ENCODE measurements around the gene NECTIN1.

The NECTIN1 gene

DNA sequence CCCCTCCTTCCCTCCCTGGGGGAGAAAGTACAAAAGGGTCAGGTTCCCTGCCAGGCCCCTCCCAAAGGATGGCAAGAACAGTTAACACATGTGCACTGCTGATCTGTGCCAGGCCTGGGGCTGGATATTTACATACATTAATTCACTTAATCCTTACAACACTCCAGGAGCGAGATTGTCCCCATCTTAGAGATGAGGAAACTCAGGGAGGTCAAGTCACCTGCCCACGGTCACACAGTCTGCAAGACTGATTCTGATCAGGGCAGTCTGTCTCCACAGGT is 36.5 kb downstream of the NECTIN1 start:
- no peak for DNase-seq (ENCODE audit: low read depth in 2 of 2)

DNA sequence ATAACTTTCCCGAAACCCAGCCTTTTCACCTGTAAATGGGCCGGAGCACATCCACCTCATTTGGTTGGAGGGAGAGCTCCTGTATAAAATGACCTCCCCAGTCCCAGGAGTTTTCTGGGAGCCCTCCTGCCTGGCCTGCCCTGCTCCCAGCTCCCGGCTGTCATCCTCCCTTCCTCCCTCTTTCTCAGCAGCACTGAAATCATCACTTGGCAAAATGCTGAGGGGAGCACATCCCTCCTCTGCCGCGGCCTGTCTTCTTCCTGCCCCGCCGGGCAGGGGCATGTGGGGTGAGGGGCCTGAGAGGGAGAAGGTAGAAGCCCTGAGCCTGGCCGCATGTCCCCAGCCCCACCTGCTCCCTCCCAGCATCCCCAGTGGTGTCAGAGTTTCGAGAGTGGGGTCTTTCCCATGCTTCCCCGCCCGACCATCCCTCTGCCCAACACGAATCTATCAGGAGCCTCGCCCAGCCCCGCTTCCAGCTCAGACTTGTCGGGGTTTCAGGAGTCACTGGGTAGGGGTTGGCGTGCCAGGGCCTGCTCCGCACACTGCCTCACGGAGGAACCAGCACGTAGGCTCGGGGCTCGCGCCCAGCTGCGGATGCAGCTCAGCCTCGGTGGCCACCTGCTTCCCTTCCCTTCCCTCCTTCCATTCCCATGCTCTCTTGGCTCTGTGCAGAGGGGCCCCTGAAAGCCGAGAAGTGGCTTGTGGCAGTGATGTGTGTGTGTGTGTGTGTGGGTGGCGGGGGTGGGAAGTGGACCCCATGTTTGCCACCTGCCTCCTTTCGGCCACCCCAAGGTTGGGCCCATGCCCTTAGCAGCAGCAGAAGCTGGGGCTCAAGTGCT is 37.1 kb downstream of the NECTIN1 start:
- DNase-seq (ENCODE audit: low read depth in 2 of 2) = no peak

DNA sequence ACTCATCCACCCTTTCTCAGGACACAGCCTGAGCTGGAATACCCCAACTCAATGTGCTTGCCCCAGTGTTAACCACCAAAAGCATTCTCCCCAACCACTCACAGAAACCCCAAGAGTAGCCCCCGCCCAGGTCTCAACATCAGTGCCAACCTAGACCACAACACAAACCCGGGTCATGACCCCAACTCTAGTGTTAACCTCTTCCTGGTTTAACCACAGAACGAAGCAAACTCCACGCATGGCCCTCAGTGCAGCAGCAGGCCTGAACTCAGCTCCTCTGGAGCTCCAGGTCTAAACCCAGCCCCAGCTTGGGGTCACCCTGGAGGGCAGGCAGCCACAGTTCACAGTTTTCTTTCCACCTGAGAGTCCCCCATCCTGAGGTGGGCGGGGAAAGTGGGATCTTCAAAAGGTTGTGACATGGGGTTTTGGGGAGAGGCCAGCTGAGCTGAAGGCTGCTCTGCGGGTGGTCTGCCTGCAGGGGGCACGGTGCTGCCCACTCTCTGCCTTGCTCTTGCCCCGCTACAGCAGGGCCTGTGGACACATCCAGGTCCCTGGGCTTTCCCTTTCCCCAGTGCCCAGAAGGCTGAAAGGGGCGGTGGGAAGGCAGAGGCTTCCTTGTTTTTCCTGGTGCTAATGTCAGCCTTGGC is 37.9 kb downstream of the NECTIN1 start:
- peak in 1 of 2 experiments; percentile 2 for DNase-seq (ENCODE audit: low read depth in 2 of 2)

DNA sequence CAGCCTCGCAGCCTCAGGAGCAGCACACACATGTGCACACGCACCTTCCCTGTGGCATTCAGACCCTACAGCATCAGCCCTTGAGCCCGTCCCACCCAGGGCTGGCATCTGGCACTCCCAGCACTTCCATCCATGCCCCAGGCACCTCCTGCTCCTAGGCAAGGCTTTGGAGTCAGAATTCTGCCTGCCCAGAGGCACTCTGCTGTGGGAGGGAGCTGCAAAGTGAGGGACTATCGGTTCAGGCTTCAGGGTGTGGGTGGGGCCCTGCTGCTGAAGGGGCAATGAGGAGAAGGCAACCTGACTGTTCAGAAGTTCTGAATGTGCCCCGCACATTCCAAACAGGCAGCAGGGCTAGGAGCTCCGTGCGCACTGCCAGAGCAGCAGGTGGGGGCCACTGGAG is 39.7 kb downstream of the NECTIN1 start:
- no peak for DNase-seq (ENCODE audit: low read depth in 2 of 2)

DNA sequence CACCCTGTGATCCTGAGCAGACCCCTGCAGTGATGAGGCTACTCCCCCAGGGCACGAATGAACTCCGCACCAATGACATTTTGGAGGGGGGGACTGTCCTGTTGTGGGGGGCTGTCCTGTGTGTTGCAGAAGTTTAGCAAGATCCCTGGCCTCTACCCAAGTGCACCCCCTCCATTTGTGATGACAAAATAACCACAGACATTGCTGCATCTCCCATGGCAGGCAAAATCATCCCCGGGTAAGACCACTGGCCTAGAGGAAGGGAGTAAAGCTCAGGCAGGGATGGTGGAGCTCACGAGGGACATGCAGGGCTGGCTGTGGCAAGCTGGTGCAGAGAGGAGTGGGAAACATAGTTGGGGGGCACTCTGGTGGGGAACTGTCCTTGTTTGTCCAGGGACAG is 40.6 kb downstream of the NECTIN1 start:
- DNase-seq (ENCODE audit: low read depth in 2 of 2) = no peak

DNA sequence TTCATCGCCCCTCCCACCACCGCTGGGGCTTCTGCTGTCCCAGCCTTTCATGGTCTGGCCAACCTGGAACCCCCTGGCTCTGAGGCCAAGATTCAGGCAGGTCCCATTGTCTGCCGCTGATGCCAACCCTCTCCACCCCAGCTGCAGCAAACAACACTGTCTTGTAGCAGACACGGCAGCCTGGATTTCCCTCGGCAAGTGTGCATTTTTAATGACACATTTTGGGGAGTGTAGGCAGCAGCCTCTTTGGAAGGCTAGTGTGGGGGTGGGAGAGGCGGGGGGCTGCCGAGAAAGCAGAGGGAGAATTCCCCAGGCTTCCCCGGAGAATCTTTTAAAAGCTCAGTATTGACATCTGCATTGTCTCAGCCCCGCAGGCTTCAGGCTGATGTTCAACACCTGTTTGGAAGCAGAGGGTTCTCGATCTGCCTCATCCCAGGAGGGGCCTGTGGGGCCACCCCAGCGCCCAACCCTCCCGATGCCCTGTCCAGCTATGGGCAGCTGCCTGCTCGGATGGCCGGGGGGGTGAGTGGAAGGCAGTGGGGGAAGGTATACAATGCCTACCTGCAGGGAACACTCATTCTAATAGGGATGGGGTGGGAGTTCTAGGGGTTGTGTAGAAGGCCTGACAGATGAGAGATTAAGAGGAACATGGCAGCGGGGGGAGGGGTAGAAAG is 41.5 kb downstream of the NECTIN1 start:
- no peak for DNase-seq (ENCODE audit: low read depth in 2 of 2)

DNA sequence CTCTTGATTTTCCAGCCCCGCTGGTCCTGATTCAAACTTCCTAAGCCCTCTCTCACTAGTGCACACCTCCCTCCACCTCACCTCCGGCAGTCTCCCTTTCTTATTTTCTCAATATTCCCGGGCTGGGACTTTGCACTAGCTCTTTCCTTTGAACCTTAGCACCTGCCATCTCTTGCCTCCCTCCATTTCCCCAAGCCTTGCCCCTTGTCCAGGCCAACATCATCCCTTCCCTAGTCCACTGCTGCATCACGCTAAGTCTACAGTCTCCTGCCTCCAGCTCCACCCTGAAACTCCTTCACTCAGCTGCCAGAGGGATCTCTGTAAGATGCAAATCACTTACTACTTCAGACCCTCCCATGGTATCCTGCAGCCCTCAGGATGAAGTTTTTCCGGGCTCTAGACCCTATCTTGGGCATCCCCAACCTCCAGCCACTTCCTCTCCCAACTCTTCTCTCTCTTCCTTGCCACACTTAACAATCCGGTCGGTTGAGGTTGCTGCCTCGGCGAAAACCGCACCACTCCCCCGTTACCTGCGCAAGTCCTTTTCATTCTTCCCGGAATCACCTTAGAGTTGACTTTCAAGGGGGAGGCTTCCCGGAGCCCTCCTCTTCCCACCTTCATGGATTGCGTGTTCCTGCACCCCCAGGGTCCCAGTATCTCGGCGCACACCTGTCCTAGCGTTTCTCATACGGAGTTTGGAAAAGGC is 42.7 kb downstream of the NECTIN1 start:
- DNase-seq (ENCODE audit: low read depth in 2 of 2) = no peak

DNA sequence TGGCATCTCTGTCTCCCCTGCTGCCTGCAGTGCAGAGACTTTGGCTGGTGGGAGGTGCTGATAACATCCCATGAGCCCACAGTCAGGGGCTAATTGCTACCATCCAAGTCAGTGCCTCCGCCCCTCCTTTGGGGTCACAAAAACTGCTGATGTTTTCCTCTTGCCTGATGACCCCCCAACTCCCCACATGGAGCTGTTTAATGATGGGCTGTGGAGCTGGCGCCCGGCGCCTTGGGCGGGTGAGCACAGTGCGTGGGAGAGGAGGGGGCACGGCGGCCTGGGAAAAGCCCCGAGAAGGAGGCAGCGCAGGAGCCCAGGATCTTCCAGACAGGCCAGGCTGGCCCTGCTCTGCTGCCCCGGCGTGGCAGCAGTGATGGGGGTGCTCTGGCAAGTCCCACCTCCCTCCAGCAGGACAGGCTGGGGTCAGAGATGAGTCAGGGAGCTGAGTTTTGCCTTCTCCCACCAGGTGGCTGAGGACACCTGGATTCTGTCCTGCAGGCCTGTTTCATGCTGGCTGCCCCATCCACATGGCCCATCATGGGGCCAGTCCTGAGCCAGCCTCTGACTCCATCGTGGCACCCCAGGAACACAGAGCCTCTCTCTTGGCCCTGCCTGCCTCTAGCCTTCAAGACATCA is 43.8 kb downstream of the NECTIN1 start:
- no peak for DNase-seq (ENCODE audit: low read depth in 2 of 2)

DNA sequence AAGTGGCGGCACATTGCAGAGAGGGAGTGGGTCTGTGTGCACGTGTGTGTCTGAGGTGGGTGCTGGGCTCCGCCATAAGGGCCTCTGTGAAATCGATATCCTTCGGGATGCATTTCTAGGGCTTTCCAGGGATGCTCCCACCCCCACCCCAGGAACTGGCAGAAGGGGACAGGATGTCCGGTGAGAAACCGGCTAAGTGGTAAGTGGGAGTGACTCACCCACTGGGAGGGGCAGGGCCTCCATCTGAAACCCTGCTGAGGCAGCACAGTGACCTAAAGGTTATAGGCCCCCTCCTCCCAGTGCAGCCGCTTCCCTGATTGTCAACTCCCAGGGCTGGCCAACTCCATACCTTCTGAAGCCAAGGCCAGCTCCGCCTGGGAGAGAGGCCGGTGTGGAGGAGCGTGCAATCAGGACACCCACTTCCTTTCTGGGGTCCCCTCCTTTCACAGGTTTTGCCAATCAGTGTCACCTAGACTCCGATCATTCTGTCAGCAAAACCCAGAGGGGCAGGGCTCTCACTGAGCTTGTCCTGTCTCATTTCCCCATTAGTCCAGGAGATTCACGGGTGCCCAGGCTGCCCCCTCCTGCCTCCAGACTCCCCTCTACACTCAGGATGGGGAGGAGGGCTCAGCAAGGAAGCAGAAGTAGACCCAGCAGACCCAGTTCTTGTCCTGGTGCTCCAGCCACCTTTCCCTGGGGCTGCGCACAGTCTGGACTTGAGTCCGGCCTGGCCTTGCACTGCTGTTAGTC is 44.5 kb downstream of the NECTIN1 start:
- no peak for DNase-seq (ENCODE audit: low read depth in 2 of 2)

DNA sequence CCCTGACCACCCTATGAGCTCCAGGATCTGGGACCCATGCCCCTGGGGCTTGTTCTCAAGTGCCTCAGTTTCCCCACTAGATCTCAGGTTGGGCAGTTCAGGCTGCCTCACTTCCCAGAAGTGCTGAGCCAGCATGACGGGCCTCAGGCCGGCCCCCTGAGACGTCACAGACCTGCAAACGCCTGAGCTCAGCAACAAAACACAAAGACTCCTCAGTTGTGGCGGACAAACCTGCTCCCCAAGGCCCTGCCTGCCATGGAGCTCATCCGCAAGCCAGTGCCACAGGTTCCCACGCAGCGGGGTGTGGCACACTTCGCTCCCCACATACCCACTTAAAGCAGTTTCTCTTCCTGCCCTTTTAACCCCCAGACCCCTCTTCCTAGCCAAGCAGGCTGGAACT is 45.2 kb downstream of the NECTIN1 start:
- DNase-seq (ENCODE audit: low read depth in 2 of 2) = no peak

DNA sequence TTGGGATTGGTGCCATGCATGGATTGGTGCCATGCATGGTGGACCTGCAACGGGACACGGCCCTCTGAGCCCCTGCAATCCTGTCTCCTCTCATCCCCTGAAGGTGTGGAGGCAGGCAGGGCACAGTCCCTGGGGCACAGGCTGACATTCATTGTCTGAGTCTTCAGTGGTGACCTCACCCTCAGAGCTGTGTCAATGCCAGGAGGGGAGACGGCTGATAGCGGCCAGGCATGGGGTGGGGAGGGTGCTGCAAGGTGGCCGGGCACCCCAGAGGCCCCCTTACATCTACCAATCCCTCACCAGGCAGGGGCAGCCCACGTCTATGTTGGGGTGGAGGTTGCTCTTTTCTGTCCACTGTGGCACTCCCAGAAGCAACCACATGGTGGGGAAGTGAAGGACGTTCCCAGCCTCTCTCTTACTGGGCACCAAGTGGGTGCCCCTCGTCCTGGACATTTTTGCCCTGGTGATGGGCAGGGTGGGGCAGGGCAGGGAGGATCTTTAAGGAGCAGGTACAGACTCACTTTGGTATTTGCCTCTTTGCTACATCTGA is 47.6 kb downstream of the NECTIN1 start:
- no peak for DNase-seq (ENCODE audit: low read depth in 2 of 2)

DNA sequence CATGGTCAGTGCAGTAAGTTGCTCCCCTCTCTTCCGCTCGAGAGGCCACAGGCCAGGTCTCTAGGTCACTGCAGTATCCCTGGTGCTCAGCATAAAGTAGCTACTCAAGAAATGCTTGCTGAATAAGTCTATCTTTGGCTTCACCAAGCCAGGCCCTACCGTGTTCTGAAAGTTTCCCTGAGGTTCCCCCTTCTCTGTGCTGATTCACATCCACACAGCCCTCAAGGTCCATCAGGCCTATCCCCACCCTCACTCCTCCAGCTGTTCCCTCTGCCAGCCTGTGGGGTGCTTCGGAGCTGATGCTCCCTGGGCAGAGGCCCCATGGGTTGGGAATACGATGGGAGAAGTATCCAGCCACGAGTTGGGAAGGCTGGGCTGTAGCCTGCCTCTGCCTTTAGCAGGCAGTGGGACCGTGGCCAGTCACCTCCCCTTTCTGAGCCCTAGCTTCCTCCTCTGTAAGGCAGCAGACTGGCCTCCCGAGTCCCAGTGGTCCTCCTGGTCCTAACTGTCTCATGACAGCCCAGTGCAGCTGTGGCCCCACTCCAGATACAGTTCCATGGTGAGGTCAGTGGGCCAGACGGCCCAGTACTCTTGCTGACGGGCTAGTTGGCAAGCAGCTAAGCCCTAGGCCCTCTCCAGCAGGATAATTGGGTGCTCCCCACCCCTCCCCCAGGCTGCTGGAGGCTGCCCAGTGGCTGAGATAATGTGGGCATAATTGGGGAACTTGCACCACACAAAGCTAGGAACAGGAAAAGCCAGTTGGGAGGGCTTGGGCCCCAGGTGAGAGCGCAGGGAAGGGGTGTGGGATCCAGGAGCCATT is 48.2 kb downstream of the NECTIN1 start:
- no peak for DNase-seq (ENCODE audit: low read depth in 2 of 2)

DNA sequence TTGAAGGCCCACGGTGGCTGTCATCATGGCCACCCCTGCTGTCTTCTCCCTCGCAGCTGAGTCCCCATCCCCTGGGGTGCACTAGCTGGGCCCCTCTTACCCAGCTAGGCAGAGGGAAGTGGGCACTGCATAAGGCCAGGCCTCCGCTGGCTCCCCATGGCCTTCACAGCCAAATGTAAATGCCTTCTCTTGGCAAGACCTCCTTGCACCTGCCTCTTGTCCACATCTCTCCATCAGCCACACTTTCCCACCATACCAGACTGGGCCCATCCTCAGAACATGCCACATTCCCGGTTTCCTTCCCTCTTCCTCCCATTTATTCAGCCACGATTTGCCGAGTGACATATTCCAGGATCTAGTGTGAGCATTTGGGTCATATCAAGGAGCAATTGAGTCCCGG is 49.7 kb downstream of the NECTIN1 start:
- no peak for DNase-seq (ENCODE audit: low read depth in 2 of 2)

DNA sequence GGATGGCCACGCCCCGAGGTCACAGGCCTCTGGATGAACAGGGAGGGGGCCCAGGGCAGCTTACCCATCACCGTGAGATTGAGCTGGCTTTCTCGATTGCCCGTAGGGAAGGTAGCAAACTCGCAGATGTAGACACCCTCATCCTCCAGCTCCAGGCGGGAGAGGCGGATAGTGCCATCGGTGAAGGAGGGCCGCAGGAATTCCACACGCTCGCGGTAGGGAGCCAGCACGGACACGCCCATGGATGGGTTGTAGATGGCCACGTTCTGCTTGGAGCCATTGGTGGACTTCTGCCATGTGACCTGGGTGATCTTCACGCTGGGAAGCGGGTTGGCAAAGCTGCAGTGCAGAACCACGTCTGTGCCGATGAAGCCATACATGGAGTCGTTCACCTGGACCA is 50.6 kb downstream of the NECTIN1 start:
- no peak for DNase-seq (ENCODE audit: low read depth in 2 of 2)

DNA sequence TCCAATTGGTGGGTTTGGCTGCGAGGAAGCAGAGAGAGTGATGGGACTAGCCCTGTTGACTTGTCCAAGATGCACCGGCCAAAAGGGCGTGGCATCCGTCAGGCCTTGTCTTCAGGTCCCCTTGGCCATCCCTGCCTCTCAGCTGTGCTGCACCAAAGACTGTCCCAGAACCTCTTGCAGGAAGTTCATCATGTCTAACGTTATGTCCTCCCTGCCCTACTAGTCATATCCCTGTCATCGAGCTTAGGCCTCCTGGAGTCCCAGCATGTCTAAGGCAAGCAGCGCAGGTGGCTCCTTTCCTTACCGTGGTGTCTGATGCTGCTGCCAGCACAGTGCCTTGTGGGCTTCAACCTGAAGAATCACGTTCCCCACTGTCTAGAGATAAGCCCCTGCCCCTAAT is 51.2 kb downstream of the NECTIN1 start:
- no peak for DNase-seq (ENCODE audit: low read depth in 2 of 2)

DNA sequence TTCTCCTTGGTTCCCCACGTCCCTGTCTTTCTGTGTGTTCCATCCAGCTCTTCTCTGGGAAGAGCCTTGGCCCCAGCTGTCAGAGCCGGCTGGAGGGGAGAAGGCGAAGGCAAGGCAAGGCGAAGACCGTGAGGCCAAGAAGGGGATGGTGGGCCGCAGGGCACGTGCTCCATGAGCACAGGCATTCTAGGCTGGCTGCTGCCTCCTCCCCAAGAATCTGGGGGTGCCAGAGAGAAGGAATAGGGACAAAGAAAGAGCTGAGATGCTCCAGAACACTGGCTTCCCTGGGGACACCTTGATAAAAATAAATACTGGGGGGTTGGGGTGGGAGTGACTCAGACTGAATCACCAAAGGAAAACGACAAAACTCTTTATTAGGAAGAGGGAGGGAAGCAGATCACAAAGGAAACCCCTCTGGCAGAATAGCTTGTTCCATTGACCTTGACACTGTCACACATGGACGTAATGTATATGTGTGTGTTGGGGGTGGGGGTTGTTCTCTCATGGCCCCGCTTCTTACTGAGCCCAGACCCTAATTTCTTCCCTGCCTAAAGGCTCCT is 52.5 kb downstream of the NECTIN1 start:
- DNase-seq (ENCODE audit: low read depth in 2 of 2) = no peak

DNA sequence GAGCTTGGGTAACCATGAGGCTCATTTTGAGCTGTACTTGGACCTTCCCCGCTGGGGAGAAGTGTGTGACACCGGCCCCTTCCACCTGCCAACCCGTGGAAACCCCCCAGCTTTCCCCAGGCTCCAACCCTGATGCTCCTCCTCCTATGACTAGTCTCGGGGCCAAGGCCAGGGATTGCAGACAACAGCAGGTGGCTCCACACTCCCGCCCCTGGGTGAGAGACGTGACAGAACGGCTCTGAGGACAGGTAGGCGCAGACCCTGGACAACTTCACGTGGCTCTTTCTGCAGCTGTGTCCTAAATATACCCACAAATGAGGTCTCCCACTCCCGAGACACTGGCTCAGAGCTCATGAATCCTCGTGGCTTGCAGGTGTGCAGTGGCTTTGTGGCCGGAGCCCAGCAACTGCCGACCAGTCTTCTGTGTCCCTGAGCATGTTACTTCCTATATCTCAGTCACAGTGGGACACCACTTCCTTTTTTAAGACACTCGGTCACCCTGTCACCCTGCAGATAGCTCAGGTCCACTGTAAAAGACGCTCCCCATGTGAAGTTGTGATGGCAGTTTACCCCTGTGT is 55.2 kb downstream of the NECTIN1 start:
- peak in 1 of 2 experiments; percentile 7 for DNase-seq (ENCODE audit: low read depth in 2 of 2)

DNA sequence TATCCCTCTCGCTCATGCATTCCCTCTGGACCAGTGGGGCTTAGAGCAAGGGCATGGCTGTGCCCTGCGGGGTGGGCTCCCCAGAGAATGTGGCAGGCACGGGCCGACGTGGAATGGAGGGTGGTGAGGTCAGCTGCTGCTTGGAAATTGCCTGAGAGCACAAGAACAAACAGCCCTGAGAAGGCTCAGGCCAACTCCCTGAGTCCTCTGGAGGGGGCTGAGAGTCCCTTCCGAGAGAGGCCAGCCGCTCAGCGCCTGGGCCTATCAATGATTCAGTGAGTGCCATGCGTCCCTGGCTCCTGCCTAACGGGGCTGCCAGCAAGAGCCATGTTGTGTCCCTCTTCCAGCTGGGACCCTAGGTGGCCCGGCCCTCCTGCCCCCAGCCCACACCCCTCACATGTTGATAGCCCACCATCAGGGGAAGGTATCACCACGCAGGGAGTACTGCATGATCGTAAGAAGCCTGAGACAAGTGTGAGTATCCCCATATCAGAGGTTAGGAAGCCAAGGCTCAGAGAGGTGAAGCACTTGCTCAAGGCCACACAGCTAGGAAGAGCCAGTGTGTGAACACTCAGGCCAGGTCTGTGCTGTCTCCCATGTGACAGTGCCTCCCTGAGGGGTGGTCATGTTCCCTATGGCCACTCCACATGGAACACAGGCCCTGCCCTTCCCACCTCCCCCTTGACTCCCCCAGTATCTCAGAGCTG is 55.8 kb downstream of the NECTIN1 start:
- no peak for DNase-seq (ENCODE audit: low read depth in 2 of 2)

DNA sequence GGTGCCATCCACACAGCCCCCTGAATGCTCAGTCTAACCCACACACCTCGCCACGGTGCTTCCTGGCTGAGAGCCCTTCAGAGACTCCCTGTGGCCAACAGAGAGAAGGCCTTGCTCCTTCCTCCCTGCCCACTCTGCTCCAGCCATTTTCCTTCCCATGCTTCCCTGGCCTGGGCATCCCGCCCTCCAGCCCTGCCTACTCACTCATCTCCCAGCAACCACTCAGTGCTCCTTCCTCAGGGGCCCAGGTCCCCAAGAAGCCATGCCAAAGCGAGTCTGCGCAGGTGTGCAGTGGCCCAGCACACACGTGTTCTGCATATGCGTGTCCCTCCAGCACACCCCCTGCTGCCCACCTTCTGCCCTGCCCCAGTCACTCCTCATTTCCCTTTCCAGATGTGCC is 56.4 kb downstream of the NECTIN1 start:
- no peak for DNase-seq (ENCODE audit: low read depth in 2 of 2)

Measured in stimulated activated CD4-positive, alpha-beta T cell treated with anti-CD3 and anti-CD28 coated beads, Interleukin-12 subunit alpha, Interleukin-12 subunit beta, amount 100 ng/mL, for 24 hours (primary cell).